ENCODE results near the gene KCNA5.

DNA sequence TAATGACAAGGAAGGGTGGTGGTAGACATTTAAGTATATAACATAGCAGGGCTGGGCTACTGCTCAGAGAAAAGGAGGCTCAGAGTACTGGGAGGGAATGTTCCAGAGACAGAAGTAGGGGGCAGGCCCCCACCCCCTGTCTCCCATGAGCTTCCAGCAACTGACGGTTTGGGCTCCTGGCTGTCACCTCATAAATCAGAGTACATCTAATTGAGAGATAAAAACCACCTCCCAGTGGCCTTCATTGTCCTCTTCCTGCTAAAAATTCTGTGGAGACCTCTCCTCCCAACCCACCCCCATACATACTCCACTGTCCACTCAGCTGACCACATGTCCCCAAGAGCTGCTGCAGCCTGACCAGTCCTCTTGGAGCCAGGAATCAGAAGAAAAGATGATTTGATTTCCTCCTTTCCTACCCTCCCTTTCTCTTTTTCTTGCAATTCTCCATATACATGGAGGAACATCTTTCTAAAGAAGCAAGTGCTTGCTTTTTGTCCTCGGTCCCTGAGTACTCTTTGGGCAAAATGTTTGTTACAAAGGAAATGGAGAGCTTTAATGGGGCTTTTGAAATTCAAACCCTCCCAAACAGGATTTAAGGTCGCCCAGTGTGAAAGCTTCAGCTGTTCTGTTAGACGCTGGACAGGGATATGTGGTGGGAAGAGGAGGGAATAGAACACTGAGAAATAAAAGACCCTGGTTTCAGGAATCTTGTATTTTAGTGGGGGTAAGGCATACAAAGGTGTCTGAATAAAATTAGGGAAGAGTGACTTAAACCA lies 16.4 kb upstream of the KCNA5 start:
- TF ChIP-seq ZNF114 (CRISPR knock-in tag; IDR thresholded peaks at IDR 0.05) = no peak
- TF ChIP-seq, protein P1, sequence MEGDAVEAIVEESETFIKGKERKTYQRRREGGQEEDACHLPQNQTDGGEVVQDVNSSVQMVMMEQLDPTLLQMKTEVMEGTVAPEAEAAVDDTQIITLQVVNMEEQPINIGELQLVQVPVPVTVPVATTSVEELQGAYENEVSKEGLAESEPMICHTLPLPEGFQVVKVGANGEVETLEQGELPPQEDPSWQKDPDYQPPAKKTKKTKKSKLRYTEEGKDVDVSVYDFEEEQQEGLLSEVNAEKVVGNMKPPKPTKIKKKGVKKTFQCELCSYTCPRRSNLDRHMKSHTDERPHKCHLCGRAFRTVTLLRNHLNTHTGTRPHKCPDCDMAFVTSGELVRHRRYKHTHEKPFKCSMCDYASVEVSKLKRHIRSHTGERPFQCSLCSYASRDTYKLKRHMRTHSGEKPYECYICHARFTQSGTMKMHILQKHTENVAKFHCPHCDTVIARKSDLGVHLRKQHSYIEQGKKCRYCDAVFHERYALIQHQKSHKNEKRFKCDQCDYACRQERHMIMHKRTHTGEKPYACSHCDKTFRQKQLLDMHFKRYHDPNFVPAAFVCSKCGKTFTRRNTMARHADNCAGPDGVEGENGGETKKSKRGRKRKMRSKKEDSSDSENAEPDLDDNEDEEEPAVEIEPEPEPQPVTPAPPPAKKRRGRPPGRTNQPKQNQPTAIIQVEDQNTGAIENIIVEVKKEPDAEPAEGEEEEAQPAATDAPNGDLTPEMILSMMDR (conservative IDR thresholded peaks at IDR 0.05; ENCODE audit: low read depth in 2 of 2) = no peak
- no peak for TF ChIP-seq EZH2 (IDR thresholded peaks at IDR 0.05; ENCODE audit: low read depth, unreplicated experiment)
- no peak for TF ChIP-seq POLR2AphosphoS5 (IDR thresholded peaks at IDR 0.05; ENCODE audit: low read depth)
- no peak for TF ChIP-seq ZNF331 (CRISPR knock-in tag; IDR thresholded peaks at IDR 0.05; ENCODE audit: low read depth)
- TF ChIP-seq STAT1 (IDR thresholded peaks at IDR 0.05; ENCODE audit: unreplicated experiment) = no peak
- TF ChIP-seq, protein P2, sequence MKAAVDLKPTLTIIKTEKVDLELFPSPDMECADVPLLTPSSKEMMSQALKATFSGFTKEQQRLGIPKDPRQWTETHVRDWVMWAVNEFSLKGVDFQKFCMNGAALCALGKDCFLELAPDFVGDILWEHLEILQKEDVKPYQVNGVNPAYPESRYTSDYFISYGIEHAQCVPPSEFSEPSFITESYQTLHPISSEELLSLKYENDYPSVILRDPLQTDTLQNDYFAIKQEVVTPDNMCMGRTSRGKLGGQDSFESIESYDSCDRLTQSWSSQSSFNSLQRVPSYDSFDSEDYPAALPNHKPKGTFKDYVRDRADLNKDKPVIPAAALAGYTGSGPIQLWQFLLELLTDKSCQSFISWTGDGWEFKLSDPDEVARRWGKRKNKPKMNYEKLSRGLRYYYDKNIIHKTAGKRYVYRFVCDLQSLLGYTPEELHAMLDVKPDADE (IDR thresholded peaks at IDR 0.05) = no peak
- no peak for TF ChIP-seq EZH2phosphoT487 (IDR thresholded peaks at IDR 0.05; ENCODE audit: unreplicated experiment)

All from GM23338 (cell line).